Stomach (tissue), 4 donors: ENCODE measurements around the gene SLC5A2.
"Not testable (repeated sequence)": the region's sequence is repeated elsewhere in the genome, so short reads cannot be mapped to it uniquely, and the experiment has no call there.

Source experiments
- CTCF ChIP-seq, 7 experiments: fragments of 450-650 bp in 4 of 7; fragments of 200-600 bp in 3 of 7; sonication (generic) in 3 of 7; IDR thresholded peaks; one replicate each; pipeline ENCODE4 v1.5.1; 2016 to 2019; ENCODE audit warnings: antibody characterized with exemption in 7 of 7, control low read depth in 2 of 7, mild to moderate bottlenecking in 1 of 7
- POLR2A ChIP-seq, 4 donors: fragments of 450-650 bp; IDR thresholded peaks; one replicate each; pipeline ENCODE4 v1.6.1; 2016; ENCODE audit warnings: antibody characterized with exemption in 4 of 4, control low read depth in 2 of 4, mild to moderate bottlenecking in 1 of 4, moderate library complexity in 1 of 4

GRCh38 chr16:31539762-31540161 lies 56.8 kb downstream of the SLC5A2 start:
- not testable (repeated sequence) for TF ChIP-seq CTCF, POLR2A (IDR thresholded peaks at IDR 0.05)
